AG04449 (cell line): Measurements from ENCODE around the gene IFTAP.

Source experiments
- CTCF ChIA-PET: fragments of 350-600 bp; formaldehyde crosslinking; extraction: SDS; loops from one replicate; lab custom pipeline; 2021; ENCODE audit warnings: antibody characterized with exemption; lab: Yijun Ruan, JAX
- POLR2A ChIA-PET: fragments of 400-600, 350-600 bp; formaldehyde crosslinking; extraction: SDS; loops from one replicate; lab custom pipeline; 2020; ENCODE audit warnings: antibody characterized with exemption, inconsistent platforms; lab: Yijun Ruan, JAX
- DNase-seq: peaks from one replicate; pipeline ENCODE4 v3.0.0-alpha.2; 2010; ENCODE audit warnings: low read depth, low spot score
- H3K4me3 ChIP-seq: 2 replicates; pipeline ENCODE4 v1.5.1; 2011; ENCODE audit warnings: low read depth, mild to moderate bottlenecking, control low read depth, low read length
- CTCF ChIP-seq: IDR thresholded peaks from one replicate; pipeline ENCODE4 v1.5.1; 2011; ENCODE audit warnings: mild to moderate bottlenecking, moderate library complexity, low read length, control low read depth, inconsistent platforms; ENCODE audit not compliant: insufficient read depth; ENCODE audit errors: missing control alignments

Gene IFTAP

GRCh38 chr11:36577859-36578258 lies 16.4 kb upstream of the IFTAP start:
- DNase-seq: no peak
- H3K4me3 ChIP-seq: no peak overlapping the region
- no peak for TF ChIP-seq CTCF
- POLR2A ChIA-PET: no interaction called here
- CTCF ChIA-PET: interaction anchor here (0.8 to 6.5 kb wide), 3 partner anchors 15 to 96 kb away, joined by 3 to 77 read pairs (median 6); no protein-coding TSS in a partner anchor

GRCh38 chr11:36578458-36578857 lies 15.8 kb upstream of the IFTAP start:
- no peak for DNase-seq
- POLR2A ChIA-PET: no interaction called here
- H3K4me3 ChIP-seq: no peak overlapping the region
- no peak for TF ChIP-seq CTCF
- CTCF ChIA-PET: interaction anchor here (0.8 to 6.5 kb wide), 3 partner anchors 15 to 95 kb away, joined by 3 to 77 read pairs (median 6); no protein-coding TSS in a partner anchor

- TF ChIP-seq CTCF: no peak
- ChIA-PET CTCF (interaction anchor here (0.6 kb wide), 1 partner anchor 42 kb away, joined by 3 read pairs; no protein-coding TSS in a partner anchor), POLR2A (no interaction called here)
- H3K4me3 ChIP-seq: no peak overlapping the region
- no peak for DNase-seq
Observed at GRCh38 chr11:36581536-36581935, 12.8 kb upstream of the IFTAP start.

GRCh38 chr11:36583667-36584066 lies 10.6 kb upstream of the IFTAP start:
- no peak for TF ChIP-seq CTCF
- no peak overlapping the region for H3K4me3 ChIP-seq
- ChIA-PET POLR2A (no interaction called here), CTCF (no interaction called here)
- DNase-seq: no peak

GRCh38 chr11:36586543-36586942 lies 7.8 kb upstream of the IFTAP start:
- POLR2A ChIA-PET: no interaction called here
- no peak overlapping the region for H3K4me3 ChIP-seq
- CTCF ChIA-PET: no interaction called here
- no peak for TF ChIP-seq CTCF
- DNase-seq: no peak

- ChIA-PET POLR2A (no interaction called here), CTCF (interaction anchor here (1.5 kb wide), 1 partner anchor 23 kb away, joined by 5 read pairs; no protein-coding TSS in a partner anchor)
- no peak for DNase-seq
- no peak overlapping the region for H3K4me3 ChIP-seq
- TF ChIP-seq CTCF: no peak
Observed at GRCh38 chr11:36588099-36588498, 6.2 kb upstream of the IFTAP start.
